Endodermal cell (in vitro differentiated cells): ENCODE data around the gene HS1BP3. TPM values are rescaled to one million over a fixed set of nuclear protein-coding genes. Genes with fewer than 3 reads are reported as not detected.

Source experiments
- DNase-seq: peaks from one replicate; pipeline ENCODE4 v3.0.0-alpha.2; 2017
- H3K27ac ChIP-seq: 2 replicates; pipeline ENCODE4 v1.5.1; 2013; ENCODE audit warnings: mild to moderate bottlenecking, low read depth, low read length, moderate library complexity
- H3K27me3 ChIP-seq: 2 replicates; pipeline ENCODE4 v1.6.1; 2013; ENCODE audit warnings: mild to moderate bottlenecking, low read length, moderate library complexity; ENCODE audit not compliant: insufficient read depth, control insufficient read depth, poor library complexity, severe bottlenecking
- H3K36me3 ChIP-seq: 2 replicates; pipeline ENCODE4 v1.7.0; 2013; ENCODE audit warnings: mild to moderate bottlenecking, low read length, moderate library complexity; ENCODE audit not compliant: control insufficient read depth, insufficient read depth
- H3K4me1 ChIP-seq: one replicate; pipeline ENCODE4 v1.7.0; 2013; ENCODE audit warnings: low read length; ENCODE audit not compliant: control insufficient read depth, insufficient read depth
- H3K4me3 ChIP-seq: 2 replicates; pipeline ENCODE4 v1.5.1; 2013; ENCODE audit warnings: mild to moderate bottlenecking, low read length, moderate library complexity
- H3K9ac ChIP-seq: 2 replicates; pipeline ENCODE4 v1.6.1; 2013; ENCODE audit warnings: mild to moderate bottlenecking, low read length, moderate library complexity; ENCODE audit not compliant: poor library complexity, severe bottlenecking; ENCODE audit errors: extremely low read depth
- H3K9me3 ChIP-seq: 2 replicates; pipeline ENCODE4 v1.6.1; 2013; ENCODE audit warnings: mild to moderate bottlenecking, low read length, moderate library complexity; ENCODE audit not compliant: control insufficient read depth
- H3K27ac Mint-ChIP-seq: 2 replicates; pipeline ENCODE4 v1.8.0; 2020; ENCODE audit warnings: mixed read lengths
- H3K27me3 Mint-ChIP-seq: 2 replicates; pipeline ENCODE4 v1.8.0; 2021; ENCODE audit warnings: mild to moderate bottlenecking, mixed read lengths; ENCODE audit not compliant: insufficient read depth
- H3K36me3 Mint-ChIP-seq: 2 replicates; pipeline ENCODE4 v1.8.0; 2020; ENCODE audit warnings: low read depth, mixed read lengths
- H3K4me1 Mint-ChIP-seq: 2 replicates; pipeline ENCODE4 v1.8.0; 2020; ENCODE audit warnings: mixed read lengths
- H3K4me3 Mint-ChIP-seq: 2 replicates; pipeline ENCODE4 v1.8.0; 2020; ENCODE audit warnings: mild to moderate bottlenecking, moderate library complexity, mixed read lengths
- H3K9me3 Mint-ChIP-seq: 2 replicates; pipeline ENCODE4 v1.8.0; 2020; ENCODE audit warnings: mild to moderate bottlenecking, mixed read lengths
- CTCF ChIP-seq: fragments of 200-600 bp; sonication (generic); conservative IDR thresholded peaks from 2 replicates; pipeline ENCODE4 v1.5.0; 2021; ENCODE audit warnings: antibody characterized with exemption, mild to moderate bottlenecking
- WGBS, 2 experiments: methylation state at CpG; one replicate each; pipeline versions ENCODE4 v1.1.5 to v1.1.7; 2013; ENCODE audit warnings: missing lambda C conversion rate in 2 of 2, mixed read lengths in 1 of 2; ENCODE audit not compliant: insufficient coverage in 1 of 2, insufficient read length in 1 of 2; 5-methylcytosine and 5-hydroxymethylcytosine counted together
- total RNA-seq, 2 donors: library from RNA; stranded (reverse); fragmentation: NEBNext Ultra II Directional in 1 of 2; extraction: Animal tissue kit (Norgen Biotek cat#: 25700) in 1 of 2; gene quantifications; 2 replicates in 1 of 2; 3 replicates in 1 of 2; pipeline ENCODE4 v1.2.1, GENCODE V29; 2021

HS1BP3 gene
- total RNA-seq, 2 donors from 2014 or later, result 23.0 to 26.2 TPM

- Mint-ChIP-seq H3K9me3 (no peaks in the 10 kb centered on the region), H3K36me3 (peaks cover 27% of the 10 kb centered on the region), H3K27ac (no peak overlapping the region), H3K27me3 (no peaks in the 10 kb centered on the region), H3K4me1 (peaks cover 12% of the 10 kb centered on the region), H3K4me3 (no peak overlapping the region)
- TF ChIP-seq CTCF, result no peak
- no peak for DNase-seq
- Histone ChIP-seq H3K4me1 (no peaks in the 10 kb centered on the region), H3K36me3 (peaks cover 15% of the 10 kb centered on the region), H3K27me3 (no peaks in the 10 kb centered on the region), H3K4me3 (no peak overlapping the region), H3K27ac (no peak overlapping the region), H3K9me3 (no peaks in the 10 kb centered on the region), H3K9ac (no peak overlapping the region)
- 93 to 96% methylated on average over 5 to 14 of the region's 14 CpGs for WGBS, 2 experiments
Measured at GRCh38 chr2:20640411-20641122, 10.3 kb downstream of the HS1BP3 start.

GRCh38 chr2:20638646-20639430 lies 12.1 kb downstream of the HS1BP3 start:
- H3K4me3 Mint-ChIP-seq, result no peak overlapping the region
- Histone ChIP-seq H3K9me3 (no peaks in the 10 kb centered on the region), H3K9ac (no peak overlapping the region), H3K27me3 (no peaks in the 10 kb centered on the region), H3K4me3 (no peak overlapping the region), H3K27ac (no peak overlapping the region), H3K4me1 (no peaks in the 10 kb centered on the region), H3K36me3 (peaks cover 18% of the 10 kb centered on the region)
- no peak for TF ChIP-seq CTCF
- H3K27me3 Mint-ChIP-seq, result no peaks in the 10 kb centered on the region
- no peak for DNase-seq
- 95 to 96% methylated on average over 9 to 15 of the region's 15 CpGs for WGBS, 2 experiments
- no peak overlapping the region for H3K27ac Mint-ChIP-seq
- H3K4me1 Mint-ChIP-seq, result peaks cover 18% of the 10 kb centered on the region
- H3K36me3 Mint-ChIP-seq, result peaks cover 21% of the 10 kb centered on the region
- no peaks in the 10 kb centered on the region for H3K9me3 Mint-ChIP-seq

- no peak overlapping the region for H3K4me3 Mint-ChIP-seq
- Histone ChIP-seq H3K9ac (no peak overlapping the region), H3K27me3 (no peaks in the 10 kb centered on the region), H3K27ac (no peak overlapping the region), H3K4me3 (no peak overlapping the region), H3K4me1 (no peaks in the 10 kb centered on the region), H3K36me3 (peaks cover 16% of the 10 kb centered on the region), H3K9me3 (no peaks in the 10 kb centered on the region)
- peaks cover 19% of the 10 kb centered on the region for H3K36me3 Mint-ChIP-seq
- H3K27ac Mint-ChIP-seq, result no peak overlapping the region
- DNase-seq, result no peak
- no peak for TF ChIP-seq CTCF
- 96% methylated on average over 9 to 13 of the region's 13 CpGs for WGBS, 2 experiments
- H3K27me3 Mint-ChIP-seq, result no peaks in the 10 kb centered on the region
- peaks cover 18% of the 10 kb centered on the region for H3K4me1 Mint-ChIP-seq
- H3K9me3 Mint-ChIP-seq, result no peaks in the 10 kb centered on the region
Measured at GRCh38 chr2:20638014-20638413, 12.9 kb downstream of the HS1BP3 start.
